Skeletal muscle tissue (tissue), 4 donors: ENCODE measurements around the gene SETD2. TPM values are rescaled to one million over a fixed set of nuclear protein-coding genes. Genes with fewer than 3 reads are reported as not detected.
"Not testable (repeated sequence)": the region's sequence is repeated elsewhere in the genome, so short reads cannot be mapped to it uniquely, and the experiment has no call there.

Experiments
- H3K27ac ChIP-seq: one replicate; pipeline ENCODE4 v1.7.0; 2013; ENCODE audit warnings: mild to moderate bottlenecking, low read depth, low read length, inconsistent platforms
- H3K27me3 ChIP-seq, 3 donors: one replicate each; pipeline ENCODE4 v1.7.0; 2013; ENCODE audit warnings: low read length in 3 of 3; ENCODE audit not compliant: control insufficient read depth in 3 of 3, insufficient read depth in 3 of 3
- H3K36me3 ChIP-seq, 3 donors: one replicate each; pipeline ENCODE4 v1.7.0; 2013; ENCODE audit warnings: low read length in 3 of 3; ENCODE audit not compliant: control insufficient read depth in 3 of 3, insufficient read depth in 3 of 3
- H3K4me1 ChIP-seq, 3 donors: one replicate each; pipeline ENCODE4 v1.7.0; 2013; ENCODE audit warnings: low read length in 3 of 3, mild to moderate bottlenecking in 3 of 3; ENCODE audit not compliant: control insufficient read depth in 3 of 3, insufficient read depth in 3 of 3
- H3K4me3 ChIP-seq, 3 donors: one replicate each; pipeline ENCODE4 v1.7.0; 2013; ENCODE audit warnings: low read length in 3 of 3
- H3K9ac ChIP-seq, 3 donors: one replicate each; pipeline ENCODE4 v1.7.0; 2013; ENCODE audit warnings: low read length in 3 of 3, mild to moderate bottlenecking in 3 of 3, moderate library complexity in 2 of 3, low read depth in 1 of 3
- H3K9me3 ChIP-seq, 3 donors: one replicate each; pipeline ENCODE4 v1.7.0; 2013; ENCODE audit warnings: low read length in 3 of 3; ENCODE audit not compliant: control insufficient read depth in 3 of 3
- total RNA-seq: library from RNA; depleted of rRNA; stranded (reverse); fragments of >200 nt; gene quantifications from one replicate; pipeline ENCODE4 v1.2.3, GENCODE V29; 2014
- donor health status: Osteomylitis.

Gene SETD2
- total RNA-seq, 1 donor from 2014 or later: 48.5 TPM

DNA sequence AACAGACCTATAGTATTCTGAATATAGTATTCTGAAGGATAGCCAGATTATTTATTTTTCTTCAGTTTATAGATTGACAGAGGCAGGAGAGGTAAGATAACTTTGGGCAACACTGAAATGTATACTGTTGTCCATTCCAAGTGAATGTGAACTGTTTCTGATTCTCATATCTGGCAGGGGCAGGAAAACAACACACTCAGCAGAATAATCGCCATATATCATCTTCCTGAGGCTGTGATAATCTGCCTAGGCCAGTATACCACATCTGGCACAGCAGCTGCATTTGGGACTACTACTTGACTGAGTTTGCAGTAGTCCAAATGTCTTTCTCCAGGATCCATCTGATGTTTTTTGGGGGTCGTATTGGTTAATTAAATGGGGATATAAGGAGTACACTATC lies 22.4 kb upstream of the SETD2 start:
- Histone ChIP-seq H3K4me3 (no peak overlapping the region), H3K27me3 (no peaks in the 10 kb centered on the region), H3K4me1 (no peaks in the 10 kb centered on the region), H3K27ac (no peak overlapping the region), H3K9me3 (no peaks in the 10 kb centered on the region), H3K36me3 (no peaks in the 10 kb centered on the region), H3K9ac (no peak overlapping the region)

GRCh38 chr3:47181685-47182084 lies 17.8 kb upstream of the SETD2 start:
- not testable (repeated sequence) for H3K9ac ChIP-seq, H3K9me3 ChIP-seq, H3K36me3 ChIP-seq, H3K27me3 ChIP-seq, H3K4me1 ChIP-seq, H3K27ac ChIP-seq, H3K4me3 ChIP-seq

DNA sequence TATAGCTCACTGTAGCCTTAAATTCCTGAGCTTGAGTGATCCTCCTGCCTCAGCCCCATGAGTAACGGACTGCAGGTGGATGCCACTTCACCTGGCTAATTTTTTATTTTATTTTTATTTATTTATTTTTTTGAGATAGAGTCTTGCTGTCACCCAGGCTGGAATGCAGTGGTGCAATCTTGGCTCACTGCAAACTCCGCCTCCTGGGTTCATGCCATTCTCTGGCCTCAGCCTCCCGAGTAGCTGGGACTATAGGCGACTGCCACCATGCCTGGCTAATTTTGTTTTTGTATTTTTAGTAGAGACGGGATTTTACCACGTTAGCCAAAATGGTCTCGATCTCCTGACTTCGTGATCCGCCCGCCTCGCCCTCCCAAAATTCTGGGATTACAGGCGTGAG lies 16.1 kb upstream of the SETD2 start:
- not testable (repeated sequence) for H3K27ac ChIP-seq, H3K9ac ChIP-seq, H3K27me3 ChIP-seq, H3K4me1 ChIP-seq, H3K9me3 ChIP-seq, H3K36me3 ChIP-seq, H3K4me3 ChIP-seq

DNA sequence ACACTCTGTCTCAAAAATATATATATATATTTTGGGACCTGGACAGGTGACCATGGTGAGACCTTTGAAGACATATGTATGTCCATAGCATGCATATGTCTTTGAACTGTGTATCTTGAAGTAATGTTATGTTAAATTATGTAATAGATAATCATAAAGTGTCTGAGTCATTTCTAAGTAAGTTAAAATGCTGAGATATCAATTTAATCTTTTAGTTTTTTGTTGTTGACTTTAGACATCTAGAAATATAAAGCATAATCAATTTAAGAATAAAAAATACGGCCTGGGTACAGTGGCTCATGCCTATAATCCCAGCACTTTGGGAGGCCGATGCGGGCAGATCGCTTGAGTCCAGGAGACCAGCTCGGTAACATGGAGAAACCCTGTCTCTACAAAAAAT lies 12.7 kb upstream of the SETD2 start:
- peaks cover 2 to 9% (median 8%) of the 10 kb centered on the region in 3 donors for H3K36me3 ChIP-seq
- no peaks in the 10 kb centered on the region for H3K9me3 ChIP-seq
- H3K4me3 ChIP-seq: no peak overlapping the region
- no peak overlapping the region for H3K9ac ChIP-seq
- no peaks in the 10 kb centered on the region for H3K4me1 ChIP-seq
- no peaks in the 10 kb centered on the region for H3K27me3 ChIP-seq
- no peak overlapping the region for H3K27ac ChIP-seq

- peak overlapping the region; percentile 78 to 88 (median 88) for H3K4me3 ChIP-seq
- no peaks in the 10 kb centered on the region for H3K27me3 ChIP-seq
- peaks cover 42 to 44% (median 43%) of the 10 kb centered on the region in 3 donors for H3K4me1 ChIP-seq
- peak overlapping the region; percentile 87 to 94 (median 94) for H3K9ac ChIP-seq
- H3K36me3 ChIP-seq: no peaks in the 10 kb centered on the region
- no peaks in the 10 kb centered on the region for H3K9me3 ChIP-seq
- H3K27ac ChIP-seq: peak overlapping the region; percentile 95
Measured at GRCh38 chr3:47163169-47164006, 525 bp downstream of the SETD2 start.

DNA sequence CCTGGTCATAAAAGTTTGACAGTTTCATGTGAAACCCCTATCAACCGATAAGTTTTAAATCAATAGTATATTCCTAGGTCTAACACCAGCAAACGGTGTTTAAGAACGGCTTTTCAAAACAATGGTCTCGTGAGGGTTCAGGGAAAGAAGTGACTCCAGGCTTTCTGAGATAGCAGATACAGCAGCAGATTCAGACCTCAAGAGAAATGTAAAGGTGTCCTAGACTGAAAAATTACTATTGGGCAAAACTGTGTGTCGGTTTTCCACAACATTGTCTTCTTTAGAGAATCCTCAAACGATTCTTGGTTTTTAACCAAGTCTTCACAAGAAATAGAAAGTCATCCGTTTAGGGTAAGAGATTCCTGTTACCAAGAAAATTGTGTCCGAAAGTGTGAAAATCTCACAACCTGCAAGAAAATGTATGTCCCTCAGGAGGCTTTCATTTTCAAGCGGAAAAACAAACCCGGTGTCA lies 1.2 kb downstream of the SETD2 start:
- peak overlapping the region; percentile 87 to 94 (median 94) for H3K9ac ChIP-seq
- no peaks in the 10 kb centered on the region for H3K36me3 ChIP-seq
- H3K27me3 ChIP-seq: no peaks in the 10 kb centered on the region
- H3K4me3 ChIP-seq: peak overlapping the region; percentile 78 to 88 (median 88)
- H3K9me3 ChIP-seq: no peaks in the 10 kb centered on the region
- peaks cover 42 to 44% (median 43%) of the 10 kb centered on the region in 3 donors for H3K4me1 ChIP-seq
- H3K27ac ChIP-seq: peak overlapping the region; percentile 95

- Histone ChIP-seq H3K9ac (peak overlapping the region; percentile 87 to 94 (median 94)), H3K27ac (peak overlapping the region; percentile 95), H3K27me3 (no peaks in the 10 kb centered on the region), H3K4me1 (peaks cover 42 to 44% (median 43%) of the 10 kb centered on the region in 3 donors), H3K9me3 (no peaks in the 10 kb centered on the region), H3K4me3 (peak overlapping the region; percentile 78 to 88 (median 88)), H3K36me3 (no peaks in the 10 kb centered on the region)
Measured at GRCh38 chr3:47161983-47162696, 1.8 kb downstream of the SETD2 start.

- Histone ChIP-seq H3K27me3 (no peaks in the 10 kb centered on the region), H3K9me3 (no peaks in the 10 kb centered on the region), H3K4me1 (peaks cover 41 to 43% (median 41%) of the 10 kb centered on the region in 3 donors), H3K27ac (no peak overlapping the region), H3K9ac (no peak overlapping the region), H3K4me3 (no peak overlapping the region), H3K36me3 (no peaks in the 10 kb centered on the region)
Measured at GRCh38 chr3:47159820-47160219, 4.1 kb downstream of the SETD2 start.

DNA sequence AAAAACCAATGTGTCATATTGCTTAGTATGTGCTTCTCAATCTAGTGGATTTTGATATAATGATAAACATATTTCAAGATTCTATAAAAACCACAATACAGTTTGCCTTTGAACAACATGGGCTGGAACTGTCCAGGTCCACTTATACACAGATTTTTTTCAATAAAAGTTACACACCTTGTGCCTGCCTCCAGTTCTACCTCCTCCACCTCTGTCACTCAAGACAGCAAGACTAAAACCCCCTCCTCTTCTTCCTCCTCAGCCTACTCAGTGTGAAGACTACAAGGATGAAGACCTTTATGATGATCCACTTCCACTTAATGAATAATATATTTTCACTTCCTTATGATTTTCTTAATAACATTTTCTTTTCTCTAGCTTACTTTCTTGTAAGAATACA lies 5.7 kb downstream of the SETD2 start:
- H3K9ac ChIP-seq: no peak overlapping the region
- H3K27ac ChIP-seq: no peak overlapping the region
- no peak overlapping the region for H3K4me3 ChIP-seq
- H3K27me3 ChIP-seq: no peaks in the 10 kb centered on the region
- H3K4me1 ChIP-seq: peaks cover 41 to 43% (median 41%) of the 10 kb centered on the region in 3 donors
- no peaks in the 10 kb centered on the region for H3K9me3 ChIP-seq
- no peaks in the 10 kb centered on the region for H3K36me3 ChIP-seq

DNA sequence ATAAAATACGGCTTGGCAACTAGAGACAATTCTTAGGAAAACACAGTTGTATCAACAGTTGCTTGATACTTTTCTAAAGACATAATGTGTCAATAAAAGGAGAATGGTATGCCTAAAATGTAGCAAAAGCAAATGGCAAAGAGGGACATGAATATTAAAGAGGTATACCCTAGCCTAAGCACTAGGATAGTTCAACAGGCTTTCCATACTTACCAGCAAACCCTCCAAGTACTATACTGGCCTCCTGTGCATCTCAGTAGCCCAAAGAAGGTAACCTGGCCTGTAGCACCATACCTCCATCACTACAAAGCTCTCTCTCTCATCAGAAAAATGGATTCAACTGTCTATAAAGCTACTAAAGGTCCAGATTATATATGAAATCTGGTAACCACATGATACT lies 7.5 kb downstream of the SETD2 start:
- no peak overlapping the region for H3K27ac ChIP-seq
- no peaks in the 10 kb centered on the region for H3K9me3 ChIP-seq
- no peak overlapping the region for H3K9ac ChIP-seq
- no peaks in the 10 kb centered on the region for H3K27me3 ChIP-seq
- no peak overlapping the region for H3K4me3 ChIP-seq
- no peaks in the 10 kb centered on the region for H3K36me3 ChIP-seq
- H3K4me1 ChIP-seq: peaks cover 28 to 32% (median 29%) of the 10 kb centered on the region in 3 donors
